Measurements from ENCODE around the gene IQCB1.
"Not testable (repeated sequence)": the region's sequence is repeated elsewhere in the genome, so short reads cannot be mapped to it uniquely, and the experiment has no call there.

IQCB1 gene

GRCh38 chr3:121748680-121749275 lies 86.1 kb downstream of the IQCB1 start:
- DNase-seq (ENCODE audit: low read depth), result no peak

- DNase-seq (ENCODE audit: low read depth), result no peak
Observed at GRCh38 chr3:121747976-121748375, 86.9 kb downstream of the IQCB1 start.

GRCh38 chr3:121743106-121743505 lies 91.8 kb downstream of the IQCB1 start:
- DNase-seq (ENCODE audit: low read depth), result not testable (repeated sequence)

- no peak for DNase-seq (ENCODE audit: low read depth)
Observed at GRCh38 chr3:121740896-121741295, 94.0 kb downstream of the IQCB1 start.

- DNase-seq (ENCODE audit: low read depth), result no peak
Observed at GRCh38 chr3:121739902-121740301, 95.0 kb downstream of the IQCB1 start.

DNA sequence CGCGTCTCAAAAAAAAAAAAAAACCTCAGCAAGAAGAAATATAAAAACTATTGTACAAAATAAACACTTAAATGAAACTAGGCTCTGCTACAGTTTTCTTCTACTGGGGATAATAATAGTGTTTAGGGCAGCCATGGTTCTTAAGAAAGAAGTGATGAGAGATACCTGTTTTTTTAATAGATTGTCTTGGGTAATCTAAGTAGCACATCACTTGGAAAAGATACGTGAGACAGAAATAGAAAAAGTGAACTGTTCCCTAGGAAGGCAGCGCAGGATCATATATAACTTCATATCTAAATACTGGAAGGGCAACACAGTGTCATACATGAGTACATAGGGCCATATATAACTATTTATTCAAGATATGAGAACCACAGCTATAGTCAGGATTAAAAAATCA lies 97.2 kb downstream of the IQCB1 start:
- DNase-seq (ENCODE audit: low read depth), result no peak

- DNase-seq (ENCODE audit: low read depth), result no peak
Observed at GRCh38 chr3:121736112-121736511, 98.7 kb downstream of the IQCB1 start.

DNA sequence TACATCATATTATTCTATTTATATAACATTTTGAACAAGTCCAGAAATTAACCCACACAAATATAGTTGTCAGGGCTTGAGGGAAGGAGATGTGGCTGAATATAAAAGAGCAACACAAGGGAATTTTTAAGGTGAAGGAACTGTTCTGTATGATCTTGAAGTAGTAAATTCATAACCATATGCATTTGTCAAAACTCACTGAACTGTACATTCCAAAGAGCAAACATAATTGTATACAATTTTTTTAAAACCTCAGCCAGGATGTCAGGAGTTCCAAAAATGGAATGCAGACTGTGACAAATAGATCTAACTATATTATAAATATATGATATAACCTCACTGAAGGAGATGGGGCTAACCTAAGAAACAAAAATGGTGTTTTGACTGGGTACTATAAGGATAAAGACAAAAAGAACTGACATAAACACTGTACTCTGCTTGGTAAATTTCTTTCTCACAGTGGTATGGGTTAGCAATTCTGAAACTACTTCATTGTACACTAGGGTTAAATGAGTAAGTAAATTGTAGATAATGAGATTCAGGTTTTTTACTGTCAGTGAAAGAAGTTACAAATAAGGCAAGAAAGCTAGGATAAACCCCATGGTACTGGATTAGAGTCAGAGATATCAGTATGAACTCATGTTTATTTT lies 99.7 kb downstream of the IQCB1 start:
- DNase-seq (ENCODE audit: low read depth), result no peak

- DNase-seq (ENCODE audit: low read depth), result no peak
Observed at GRCh38 chr3:121730940-121731687, 103.7 kb downstream of the IQCB1 start.

DNA sequence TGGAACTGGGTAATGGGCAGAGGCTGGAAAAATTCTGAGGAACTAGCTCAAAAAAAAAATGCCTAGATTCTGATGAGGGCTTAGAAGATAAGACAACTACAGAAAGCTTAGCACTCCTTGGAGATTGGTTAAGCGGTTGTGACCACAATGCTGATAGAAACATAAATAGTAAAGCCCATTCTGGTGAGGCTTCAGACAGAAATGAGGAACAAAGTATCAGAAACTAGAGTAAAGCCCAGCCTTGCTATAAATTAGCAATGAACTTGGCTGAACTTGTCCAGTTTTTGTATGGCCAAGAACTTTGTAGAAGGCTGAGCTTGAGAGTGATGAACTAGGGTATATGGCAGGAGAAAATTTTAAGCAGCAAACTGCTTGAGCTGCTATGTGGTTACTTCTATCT lies 110.7 kb downstream of the IQCB1 start:
- no peak for DNase-seq (ENCODE audit: low read depth)

DNA sequence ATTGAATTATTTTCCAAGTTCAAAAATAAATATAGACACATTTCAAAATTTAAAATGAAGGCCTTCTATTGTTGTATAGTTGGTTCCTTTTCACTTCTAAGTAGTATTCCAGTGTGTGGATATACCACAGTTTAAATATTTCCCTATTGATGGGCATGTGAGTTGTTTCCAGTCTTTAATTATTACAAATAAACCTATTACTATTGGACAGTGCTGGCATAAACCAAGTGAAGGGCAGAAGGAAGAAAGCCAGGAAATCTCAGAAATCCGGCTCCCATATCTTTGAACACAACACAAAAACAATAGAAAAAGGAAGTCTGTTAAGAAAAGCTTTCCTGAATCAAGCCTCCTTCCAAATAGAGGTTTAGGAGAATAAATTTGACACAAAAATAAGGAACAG lies 111.4 kb downstream of the IQCB1 start:
- DNase-seq (ENCODE audit: low read depth), result no peak

DNA sequence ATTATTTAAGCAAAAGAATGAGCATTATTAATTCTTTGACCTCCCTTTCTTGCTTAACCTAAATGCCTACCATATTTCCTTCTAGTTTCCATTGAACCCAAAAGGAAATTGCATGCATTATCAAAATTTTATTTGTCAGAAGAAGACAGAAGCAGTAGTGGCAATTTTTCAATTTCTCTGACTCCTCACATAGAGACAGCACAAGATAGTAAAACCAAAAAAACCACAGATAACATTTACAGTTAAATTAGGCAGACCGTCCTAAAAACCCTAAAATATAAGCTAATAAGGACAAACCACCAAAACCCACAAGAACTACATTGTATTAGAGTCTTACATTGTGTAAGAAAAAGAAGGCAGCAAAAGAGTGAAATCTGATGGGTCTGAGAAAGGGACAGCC lies 112.4 kb downstream of the IQCB1 start:
- DNase-seq (ENCODE audit: low read depth), result no peak

DNA sequence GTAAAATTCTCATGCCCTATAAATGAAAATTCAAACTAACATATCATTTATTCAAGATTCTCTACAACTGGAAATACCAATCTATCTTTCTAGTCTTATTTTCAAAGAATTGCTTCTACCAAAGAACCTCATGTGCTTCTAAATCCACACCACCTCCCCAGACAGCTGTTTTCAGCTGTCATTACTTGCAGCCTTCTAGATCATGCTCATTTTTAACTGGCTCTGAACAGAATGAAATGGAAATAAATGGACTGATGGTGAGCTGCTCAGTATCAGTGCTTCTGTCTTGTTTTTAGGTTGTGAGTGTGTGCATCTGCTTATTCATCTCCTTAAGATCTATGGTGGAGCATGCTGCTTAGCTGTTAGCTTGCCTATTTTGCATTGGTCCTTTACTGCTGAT lies 114.7 kb downstream of the IQCB1 start:
- DNase-seq (ENCODE audit: low read depth), result no peak
